NCI-H1694 treated with DMSO at 0.1 percent for 48 hours (cell line): ENCODE measurements around the gene AKT3.
"Not testable (repeated sequence)": the region's sequence is repeated elsewhere in the genome, so short reads cannot be mapped to it uniquely, and the experiment has no call there.

Experiments
- DNase-seq: peaks from one replicate; lab custom pipeline; 2025; lab: John Stamatoyannopoulos, UW

AKT3 gene

DNA sequence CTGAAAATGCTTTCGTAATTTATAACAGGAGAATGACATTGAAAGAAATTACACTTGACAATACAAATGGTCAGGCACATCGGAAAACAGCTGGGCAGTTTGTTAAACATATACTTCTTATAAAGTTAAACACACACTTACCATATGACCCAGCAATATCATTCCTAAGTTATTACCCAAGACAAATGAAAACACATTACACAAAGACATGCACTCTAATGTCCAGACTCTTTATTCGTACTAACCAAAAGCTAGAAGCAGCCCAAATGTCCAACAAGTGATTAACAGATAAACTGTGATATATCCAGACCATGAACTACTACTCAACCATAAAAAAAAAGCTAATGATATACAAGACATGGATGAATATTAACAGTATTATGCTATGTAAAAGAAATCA is 8.5 kb downstream of the AKT3 start:
- no peak for DNase-seq

DNA sequence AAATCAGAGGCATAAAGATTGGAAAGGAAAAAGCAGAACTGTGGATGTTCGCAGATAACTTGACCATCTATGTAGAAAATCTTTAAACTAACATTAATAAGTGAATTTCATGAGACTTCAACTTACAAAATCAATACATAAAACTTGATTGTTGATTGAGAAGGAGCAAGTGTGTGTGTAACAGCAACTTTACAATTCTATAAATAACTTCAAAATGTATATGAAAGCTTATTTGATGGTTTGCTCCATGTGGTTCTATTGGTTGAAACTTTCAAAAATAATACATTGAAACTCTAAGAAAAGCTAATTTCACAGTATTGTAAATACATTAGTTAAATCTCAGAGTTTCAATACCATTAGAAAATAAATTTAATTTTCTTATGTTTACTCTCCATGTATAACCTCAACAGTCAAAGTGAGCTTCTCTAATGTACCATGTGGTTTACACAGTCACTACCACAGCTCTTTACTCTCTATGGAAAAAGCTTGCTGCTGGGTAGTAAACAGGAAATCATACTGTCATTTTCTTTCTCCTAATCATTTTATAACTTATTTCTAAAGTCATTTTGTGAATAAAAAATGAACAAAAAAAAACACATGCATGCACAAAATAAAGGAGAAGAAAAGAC is 12.0 kb downstream of the AKT3 start:
- no peak for DNase-seq

DNA sequence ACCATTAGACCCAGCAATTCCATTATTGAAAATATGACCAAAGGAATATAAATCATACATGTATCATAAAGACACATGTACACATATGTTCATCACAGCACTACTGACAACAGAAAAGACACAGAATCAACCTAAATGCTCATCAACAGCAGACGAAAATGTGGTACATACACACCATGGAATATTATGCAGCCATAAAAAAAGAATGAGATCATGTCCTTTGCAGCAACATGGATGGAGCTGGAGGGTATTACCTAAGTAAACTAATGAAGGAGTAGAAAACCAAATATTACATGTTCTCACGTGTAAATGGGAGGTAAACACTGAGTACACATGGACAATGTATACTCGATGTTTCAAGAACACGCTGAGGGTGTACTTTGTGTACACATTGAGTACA is 15.9 kb downstream of the AKT3 start:
- DNase-seq, result no peak

DNA sequence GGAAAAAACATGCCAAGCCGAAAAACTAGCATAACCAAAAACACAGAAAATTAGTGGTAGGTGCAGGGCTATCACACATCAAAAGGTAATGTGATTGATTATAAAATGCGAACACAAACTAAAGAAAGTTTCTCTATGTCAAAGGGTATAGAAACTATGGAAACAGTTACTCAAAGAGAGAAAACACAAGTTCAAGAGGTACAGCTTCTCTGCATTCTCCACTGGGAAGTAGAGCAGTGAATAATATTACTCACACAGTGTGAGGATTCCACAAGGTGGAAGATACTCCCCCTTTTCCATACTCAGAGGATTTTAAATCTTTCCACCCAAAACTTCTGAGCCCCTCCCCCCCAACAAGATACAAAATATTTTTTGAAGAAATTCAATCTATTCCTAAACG is 18.6 kb downstream of the AKT3 start:
- no peak for DNase-seq

DNA sequence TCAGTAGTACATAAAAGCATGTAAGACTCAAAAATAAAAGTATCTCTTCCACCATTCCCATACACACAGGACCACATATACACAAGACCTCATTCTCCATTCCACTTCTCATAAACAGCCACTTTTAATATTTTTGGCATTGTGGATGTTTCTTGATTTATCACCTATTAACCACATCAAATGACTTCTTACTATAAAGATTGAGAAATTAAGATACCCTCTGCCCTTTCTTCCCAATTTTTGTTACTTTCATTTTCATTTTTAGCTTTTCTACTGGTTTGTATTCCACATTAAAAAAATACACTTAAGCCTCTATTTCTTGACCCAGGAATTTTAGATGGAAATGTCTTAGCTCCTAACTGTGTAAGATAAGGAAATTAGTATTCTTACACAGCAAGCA is 22.8 kb downstream of the AKT3 start:
- no peak for DNase-seq

DNA sequence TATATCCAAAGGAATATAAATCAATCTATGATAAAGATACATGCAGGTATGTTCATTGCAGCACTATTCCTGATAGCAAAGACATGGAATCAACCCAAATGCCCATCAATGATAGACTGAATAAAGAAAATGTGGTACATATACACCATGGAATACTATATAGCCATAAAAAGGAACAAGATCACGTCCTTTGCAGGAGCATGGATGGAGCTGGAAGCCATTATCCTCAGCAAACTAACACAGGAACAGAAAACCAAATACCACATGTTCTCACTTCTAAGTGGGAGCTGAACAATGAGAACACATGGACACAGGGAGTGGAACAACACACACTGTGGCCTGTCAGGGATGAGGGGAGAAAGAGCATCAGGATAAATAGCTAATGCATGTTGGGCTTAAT is 25.1 kb downstream of the AKT3 start:
- not testable (repeated sequence) for DNase-seq

DNA sequence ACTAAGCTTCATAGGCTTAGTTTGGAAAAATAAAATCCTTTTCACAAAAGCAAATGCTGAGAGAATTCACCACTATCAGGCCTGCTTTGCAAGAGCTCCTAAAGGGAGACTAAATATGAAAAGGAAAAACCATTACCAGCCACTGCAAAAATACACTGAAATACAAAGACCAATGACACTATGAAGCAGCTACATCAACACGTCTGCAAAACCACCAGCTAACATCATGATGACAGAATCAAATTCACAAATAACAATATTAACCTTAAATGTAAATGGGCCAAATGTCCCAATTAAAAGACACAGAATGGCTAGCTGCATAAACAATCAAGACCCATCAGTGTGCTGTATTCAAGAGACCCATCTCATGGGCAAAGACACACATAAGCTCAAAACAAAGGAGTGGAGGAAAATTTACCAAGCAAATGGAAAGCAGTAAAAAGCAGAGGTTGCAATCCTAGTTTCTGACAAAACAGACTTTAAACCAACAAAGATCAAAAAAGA is 28.8 kb downstream of the AKT3 start:
- no peak for DNase-seq

DNA sequence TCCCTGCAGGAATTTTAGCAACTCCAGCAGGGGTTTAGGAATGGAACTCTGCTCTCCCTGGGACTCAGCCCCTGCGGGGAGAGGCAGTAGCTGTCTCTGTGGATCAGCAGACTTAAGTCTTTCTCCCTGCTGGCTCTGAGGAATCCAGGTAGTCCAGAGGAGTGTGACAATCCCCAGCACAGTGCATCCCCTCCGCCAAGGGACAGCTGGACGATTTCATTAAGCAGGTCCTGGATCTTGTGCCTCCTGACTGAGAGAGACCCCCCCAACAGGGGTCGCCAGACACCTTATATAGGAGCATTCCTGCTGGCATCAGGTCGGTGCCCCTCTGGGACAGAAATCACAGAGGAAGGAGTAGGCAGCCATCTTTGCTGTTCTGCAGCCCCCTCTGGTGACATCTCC is 30.6 kb downstream of the AKT3 start:
- DNase-seq, result no peak

DNA sequence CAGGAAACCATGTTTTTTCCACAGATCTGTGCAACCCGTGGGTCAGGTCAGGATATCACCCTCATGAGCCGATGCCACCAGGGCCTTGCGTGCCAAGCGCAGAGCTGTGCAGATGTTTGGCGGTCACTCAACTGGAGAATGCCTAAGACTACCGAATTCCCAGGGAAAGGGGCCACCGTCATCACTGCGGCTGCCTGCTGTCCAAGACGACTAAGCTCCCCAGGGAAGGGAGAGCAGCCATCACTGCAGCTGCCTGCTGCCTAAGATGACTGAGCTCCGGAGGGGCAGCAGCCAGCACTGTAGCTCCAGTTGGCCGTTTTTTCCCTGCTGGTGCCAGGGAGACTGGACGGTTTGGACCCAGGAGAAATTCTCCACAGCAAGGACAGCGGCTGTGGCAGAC is 31.1 kb downstream of the AKT3 start:
- DNase-seq, result no peak

DNA sequence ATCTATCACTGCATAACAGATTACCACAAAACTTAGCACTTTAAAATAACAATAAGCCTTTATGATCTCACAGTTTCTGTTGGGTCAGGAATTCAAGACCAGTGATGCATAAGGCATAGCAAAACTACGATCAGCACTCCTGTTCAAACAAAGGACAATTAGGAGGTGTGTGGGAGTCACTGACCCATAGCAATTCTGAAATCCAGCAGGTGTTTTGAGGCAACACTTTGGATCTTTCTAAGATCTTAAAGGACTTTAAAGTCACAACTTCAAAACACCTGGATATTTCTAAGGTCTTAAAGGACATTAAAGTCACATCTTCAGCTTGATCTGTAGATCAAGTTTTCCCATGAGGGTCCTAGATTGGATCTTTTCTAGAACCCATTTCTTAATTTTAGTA is 35.3 kb downstream of the AKT3 start:
- no peak for DNase-seq

DNA sequence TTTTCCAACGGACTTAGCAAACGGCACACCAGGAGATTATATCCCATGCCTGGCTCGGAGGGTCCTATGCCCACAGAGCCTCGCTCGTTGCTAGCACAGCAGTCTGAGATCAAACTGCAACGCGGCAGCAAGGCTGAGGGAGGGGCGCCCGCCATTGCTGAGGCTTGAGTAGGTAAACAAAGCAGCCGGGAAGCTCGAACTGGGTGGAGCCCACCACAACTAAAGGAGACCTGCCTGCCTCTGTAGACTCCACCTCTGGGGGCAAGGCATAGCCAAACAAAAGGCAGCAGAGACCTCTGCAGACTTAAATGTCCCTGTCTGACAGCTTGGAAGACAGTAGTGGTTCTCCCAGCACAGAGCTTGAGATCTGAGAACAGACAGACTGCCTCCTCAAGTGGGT is 42.7 kb downstream of the AKT3 start:
- not testable (repeated sequence) for DNase-seq

DNA sequence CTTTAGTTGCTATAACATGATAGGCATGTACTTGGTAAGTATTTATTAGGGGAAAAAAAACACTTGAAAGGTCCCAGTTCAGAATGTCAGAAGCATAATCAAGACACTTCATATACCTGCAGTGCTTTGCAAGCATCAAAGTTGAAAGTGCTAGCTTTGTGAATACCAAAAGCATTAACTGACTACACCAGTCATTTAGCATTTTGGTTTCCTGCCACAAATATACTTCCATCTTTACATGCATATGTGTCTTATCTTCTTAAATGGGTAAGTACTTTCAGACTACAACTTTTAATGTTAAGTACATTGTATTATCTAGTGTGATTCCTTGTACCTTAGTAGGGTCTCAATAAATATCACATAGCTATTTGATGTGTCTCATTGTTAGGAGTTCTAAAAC is 43.7 kb downstream of the AKT3 start:
- DNase-seq, result no peak

DNA sequence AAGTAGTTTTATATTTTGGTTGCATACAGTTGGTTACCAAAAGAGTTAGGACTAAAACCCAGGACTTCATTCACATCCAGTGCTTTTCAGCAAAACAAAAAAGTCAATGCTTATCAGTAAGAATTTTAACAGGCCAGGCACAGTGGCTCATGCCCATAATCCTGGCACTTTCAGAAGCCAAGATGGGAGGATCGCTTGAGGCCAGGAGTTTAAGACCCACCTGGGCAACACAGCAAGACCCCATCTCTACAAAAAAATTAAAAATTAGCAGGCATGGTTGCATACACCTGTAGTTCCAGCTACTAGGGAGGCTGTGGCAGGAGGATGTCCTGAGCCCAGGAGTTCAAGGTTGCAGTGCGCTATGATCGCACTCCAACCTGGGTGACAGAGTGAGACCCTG is 47.3 kb downstream of the AKT3 start:
- no peak for DNase-seq

DNA sequence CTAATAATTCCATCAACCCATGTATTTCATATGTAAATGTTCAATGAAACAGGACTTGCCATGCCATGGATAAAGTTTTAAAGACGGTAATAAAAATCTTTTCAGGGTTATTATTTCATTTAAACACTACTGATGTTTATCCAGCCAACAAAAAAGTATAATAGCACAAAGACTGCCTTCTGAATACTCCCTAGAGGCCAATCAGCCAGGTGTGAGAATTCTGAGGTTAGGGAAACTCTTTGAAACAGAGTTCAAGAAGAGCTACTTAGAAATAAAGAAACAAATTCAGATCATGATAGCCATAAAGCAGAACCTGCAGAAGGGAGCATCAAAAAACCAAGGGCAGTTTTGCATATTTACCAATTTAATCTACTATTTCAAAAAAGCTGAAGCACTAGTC is 48.7 kb downstream of the AKT3 start:
- DNase-seq, result no peak

DNA sequence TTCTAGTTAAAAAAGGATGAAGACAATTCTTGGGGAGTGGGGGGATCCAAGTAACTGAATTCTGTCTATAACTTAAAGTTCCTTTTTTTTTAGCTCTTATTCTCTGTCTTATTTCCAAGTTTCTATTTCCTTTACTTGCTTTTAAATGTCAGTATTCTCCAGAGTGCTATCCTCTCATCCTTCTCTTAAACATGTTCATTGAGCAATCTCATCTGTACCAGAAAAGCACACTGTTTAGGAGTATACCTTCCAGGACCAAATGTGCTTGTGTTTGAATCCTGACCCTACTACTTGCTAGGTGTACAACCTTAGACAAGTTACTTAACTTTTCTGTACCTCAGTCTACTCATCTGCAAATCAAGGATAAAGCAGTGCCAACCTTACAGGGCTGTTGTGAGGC is 50.1 kb downstream of the AKT3 start:
- DNase-seq, result no peak

DNA sequence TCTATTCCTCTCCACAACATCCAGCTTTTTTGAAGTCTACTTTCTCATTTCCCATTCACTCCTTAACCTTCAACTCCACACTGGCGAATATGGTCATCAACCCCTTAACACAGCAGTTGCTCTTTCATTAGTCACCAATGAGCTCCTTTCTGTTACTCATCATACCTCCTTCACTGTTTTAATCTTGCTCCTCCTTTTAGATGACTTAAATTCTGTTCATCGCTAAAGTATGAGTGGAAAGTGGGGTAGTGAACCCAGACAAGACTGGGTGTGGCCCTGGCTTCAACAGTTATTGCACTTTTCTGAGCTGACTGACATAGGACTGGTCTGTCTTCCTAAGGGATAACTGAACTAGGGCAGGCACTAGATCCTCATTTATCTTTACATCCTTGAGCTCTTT is 51.3 kb downstream of the AKT3 start:
- DNase-seq, result no peak

DNA sequence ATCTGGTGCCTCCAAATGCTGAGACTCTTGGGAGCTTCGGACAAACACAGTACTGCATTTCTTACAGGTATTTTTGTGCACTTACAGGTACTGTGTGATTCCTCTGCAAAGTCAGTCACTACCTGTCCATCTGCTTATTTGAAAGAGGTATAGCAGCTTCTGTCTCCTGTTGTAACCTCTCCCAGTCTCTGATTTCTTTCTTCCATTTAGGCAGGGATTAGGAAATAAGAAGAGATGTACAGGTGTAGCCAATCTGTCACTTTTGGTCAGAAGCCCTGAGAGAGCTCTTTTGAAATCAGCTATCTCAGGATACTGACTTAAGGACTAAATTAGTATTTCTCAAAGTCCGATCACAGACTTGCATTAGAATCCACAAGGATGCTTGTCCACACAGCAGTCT is 54.0 kb downstream of the AKT3 start:
- DNase-seq, result no peak

DNA sequence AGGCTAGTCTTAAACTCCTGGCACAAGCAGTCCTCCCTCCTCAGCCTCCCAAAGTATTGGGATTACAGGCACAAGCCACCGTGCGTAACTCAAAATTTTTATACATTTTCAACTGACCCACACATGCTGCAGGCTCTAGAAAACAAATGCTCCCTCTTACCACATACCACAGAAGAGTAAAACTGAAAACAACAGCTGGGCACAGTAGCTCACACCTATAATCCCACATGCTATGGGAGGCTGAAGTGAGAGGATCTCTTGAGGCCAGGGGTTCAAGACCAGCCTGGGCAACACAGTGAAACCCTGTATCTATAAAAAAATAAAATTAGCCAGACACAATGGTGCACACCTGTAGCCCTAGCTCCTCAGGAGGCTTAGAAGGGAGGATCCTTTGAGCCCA is 56.7 kb downstream of the AKT3 start:
- no peak for DNase-seq

DNA sequence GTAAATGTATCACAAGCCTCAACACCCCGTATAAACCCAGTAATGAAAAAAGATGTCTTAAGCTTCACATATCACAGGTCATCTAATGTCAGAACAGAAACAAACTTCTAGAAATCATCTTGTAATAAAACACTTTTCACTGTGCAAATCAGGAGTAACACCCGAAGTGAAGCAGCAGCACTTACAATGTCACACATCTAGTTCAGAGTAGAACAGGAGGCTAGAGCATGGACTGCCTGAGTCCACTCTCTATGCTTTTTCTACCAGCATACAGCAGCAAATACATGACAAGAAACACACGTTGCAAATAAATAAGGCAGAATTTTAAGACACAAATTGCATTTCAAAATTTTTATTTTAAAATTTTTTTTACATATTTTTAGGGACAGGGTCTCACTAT is 57.2 kb downstream of the AKT3 start:
- DNase-seq, result no peak

DNA sequence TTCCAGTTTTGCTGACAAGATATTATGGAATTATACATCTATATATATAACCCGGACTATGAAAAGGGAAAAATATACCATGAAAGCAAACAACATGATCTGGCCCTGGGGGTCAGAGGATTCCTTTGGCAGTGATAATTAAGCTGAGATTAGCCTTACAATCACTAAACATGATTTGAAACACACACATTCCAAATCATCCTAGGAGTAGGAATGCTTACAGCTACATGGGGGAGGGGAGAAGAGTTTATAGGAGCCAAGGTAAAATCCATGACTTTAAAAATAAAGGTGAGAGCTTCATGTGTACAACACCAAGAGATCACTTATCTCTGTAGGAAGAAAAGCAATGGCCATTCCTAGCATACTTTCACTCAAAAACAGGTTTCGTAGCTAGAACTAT is 57.6 kb downstream of the AKT3 start:
- DNase-seq, result no peak

DNA sequence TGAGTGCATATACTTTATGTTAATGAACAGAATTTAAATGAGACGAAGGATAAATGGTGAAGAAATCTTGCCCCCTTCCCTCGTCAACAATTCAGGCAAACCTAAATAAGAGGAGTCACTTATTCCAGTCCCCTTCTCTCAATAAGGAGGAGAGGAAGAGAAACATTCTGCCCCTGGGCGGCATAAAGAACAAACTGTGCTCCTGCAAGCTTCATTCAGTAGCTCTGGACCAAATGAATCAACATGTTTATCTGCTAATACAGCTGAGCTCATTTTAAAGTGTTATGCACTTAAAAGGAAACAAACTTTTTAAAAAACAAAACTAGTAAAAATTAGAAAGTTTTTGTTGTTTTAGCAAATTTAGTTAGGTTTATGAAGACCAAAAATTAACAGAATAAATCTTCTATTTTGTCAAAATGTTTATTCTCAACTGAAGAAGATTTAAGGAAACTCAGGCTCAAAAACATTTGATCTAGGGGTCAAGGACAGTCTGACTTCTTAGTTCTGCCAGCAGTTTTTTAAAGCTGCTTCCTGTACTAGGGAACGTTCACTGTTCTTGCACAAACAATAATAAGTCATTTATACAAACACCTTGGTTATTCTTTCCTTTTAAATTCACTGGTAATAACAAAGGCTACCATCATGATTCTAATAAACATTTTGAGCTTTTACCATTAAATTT is 58.3 kb downstream of the AKT3 start:
- no peak for DNase-seq

DNA sequence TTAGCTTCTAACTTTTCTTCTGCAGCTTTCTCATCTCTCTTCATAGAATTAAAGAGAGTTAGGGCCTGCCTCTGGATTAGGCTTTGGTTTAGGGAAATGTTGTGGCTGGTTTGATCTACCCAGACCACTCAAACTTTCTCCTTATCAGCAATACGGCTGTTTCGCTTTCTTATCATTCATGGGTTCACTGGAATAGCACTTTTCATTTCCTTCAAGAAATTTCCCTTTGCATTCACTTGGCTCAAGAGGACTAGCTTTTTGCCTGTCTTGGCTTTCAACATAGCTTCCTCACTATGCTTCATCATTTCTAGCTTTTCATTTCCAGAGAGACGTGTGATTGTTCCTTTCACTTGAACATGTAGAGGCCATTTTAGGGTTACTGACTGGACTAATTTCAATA is 59.6 kb downstream of the AKT3 start:
- no peak for DNase-seq

DNA sequence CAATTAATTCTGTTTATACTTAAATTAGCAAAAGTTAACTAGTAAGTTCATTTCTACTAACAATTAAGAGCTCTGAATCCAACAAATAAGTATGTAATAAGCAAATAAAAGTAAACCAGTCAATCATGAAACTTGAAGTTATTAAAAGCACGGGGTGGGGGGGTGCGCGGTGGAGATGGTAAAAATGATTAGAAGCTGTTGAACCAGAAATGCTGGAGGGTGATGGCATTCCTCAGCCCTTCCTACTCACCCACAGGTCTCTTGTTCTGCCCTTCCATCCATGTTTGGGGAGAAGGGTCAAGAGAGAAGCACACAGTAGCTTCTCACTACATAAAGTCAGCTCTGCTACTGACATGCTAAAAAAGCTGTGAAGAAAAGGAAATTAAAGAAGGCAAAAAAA is 63.5 kb downstream of the AKT3 start:
- DNase-seq, result no peak

DNA sequence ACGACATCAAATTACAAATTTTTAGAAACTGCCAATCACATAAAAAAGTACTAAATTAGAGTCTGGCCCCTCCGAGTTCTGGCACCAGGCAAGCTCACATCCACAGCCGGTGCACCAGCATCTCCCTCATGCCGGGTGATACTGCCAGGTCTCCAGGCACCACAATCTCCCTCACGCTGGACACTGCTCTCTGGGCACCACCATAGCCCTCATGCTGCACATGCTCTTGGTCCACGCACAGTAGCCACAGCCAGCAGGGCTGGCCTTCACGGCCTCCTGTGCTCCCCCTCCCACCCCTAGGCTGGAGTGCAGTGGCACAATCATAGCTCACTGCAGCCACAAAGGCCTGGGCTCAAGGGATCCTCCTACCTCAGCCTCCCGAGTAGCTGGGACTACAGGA is 65.5 kb downstream of the AKT3 start:
- no peak for DNase-seq
